RWPE1 (cell line): ENCODE measurements around the gene GREB1.

Experiments used
- CTCF ChIA-PET: fragments of 350-600 bp; sonication (Branson Sonifier 250); formaldehyde crosslinking; extraction: SDS; loops from one replicate; lab custom pipeline; 2021; lab: Yijun Ruan, JAX
- POLR2A ChIA-PET: fragments of 400-600 bp; formaldehyde crosslinking; extraction: SDS; loops from one replicate; lab custom pipeline; 2020; ENCODE audit warnings: antibody characterized with exemption; ENCODE audit not compliant: low non-redundant PET; lab: Yijun Ruan, JAX
- DNase-seq: peaks from one replicate; pipeline ENCODE4 v3.0.0; 2012; ENCODE audit warnings: low spot score
- H3K27ac ChIP-seq: fragments of 450-650 bp; 2 replicates; pipeline ENCODE4 v1.5.1; 2017
- TF ChIP-seq, protein P1 (sequence below): fragments of 450-650 bp; conservative IDR thresholded peaks from 2 replicates; pipeline ENCODE4 v1.5.1; 2017; ENCODE audit warnings: low read depth, mild to moderate bottlenecking

The GREB1 gene

GRCh38 chr2:11581124-11581796 lies 47.4 kb downstream of the GREB1 start:
- no peak for DNase-seq
- ChIA-PET CTCF (interaction anchor here (0.5 to 5.6 kb wide), 3 partner anchors 16 to 200 kb away, joined by 3 to 141 read pairs (median 4); no protein-coding TSS in a partner anchor), POLR2A (no interaction called here)
- TF ChIP-seq, protein P1, sequence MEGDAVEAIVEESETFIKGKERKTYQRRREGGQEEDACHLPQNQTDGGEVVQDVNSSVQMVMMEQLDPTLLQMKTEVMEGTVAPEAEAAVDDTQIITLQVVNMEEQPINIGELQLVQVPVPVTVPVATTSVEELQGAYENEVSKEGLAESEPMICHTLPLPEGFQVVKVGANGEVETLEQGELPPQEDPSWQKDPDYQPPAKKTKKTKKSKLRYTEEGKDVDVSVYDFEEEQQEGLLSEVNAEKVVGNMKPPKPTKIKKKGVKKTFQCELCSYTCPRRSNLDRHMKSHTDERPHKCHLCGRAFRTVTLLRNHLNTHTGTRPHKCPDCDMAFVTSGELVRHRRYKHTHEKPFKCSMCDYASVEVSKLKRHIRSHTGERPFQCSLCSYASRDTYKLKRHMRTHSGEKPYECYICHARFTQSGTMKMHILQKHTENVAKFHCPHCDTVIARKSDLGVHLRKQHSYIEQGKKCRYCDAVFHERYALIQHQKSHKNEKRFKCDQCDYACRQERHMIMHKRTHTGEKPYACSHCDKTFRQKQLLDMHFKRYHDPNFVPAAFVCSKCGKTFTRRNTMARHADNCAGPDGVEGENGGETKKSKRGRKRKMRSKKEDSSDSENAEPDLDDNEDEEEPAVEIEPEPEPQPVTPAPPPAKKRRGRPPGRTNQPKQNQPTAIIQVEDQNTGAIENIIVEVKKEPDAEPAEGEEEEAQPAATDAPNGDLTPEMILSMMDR, result no peak
- no peak overlapping the region for H3K27ac ChIP-seq

DNA sequence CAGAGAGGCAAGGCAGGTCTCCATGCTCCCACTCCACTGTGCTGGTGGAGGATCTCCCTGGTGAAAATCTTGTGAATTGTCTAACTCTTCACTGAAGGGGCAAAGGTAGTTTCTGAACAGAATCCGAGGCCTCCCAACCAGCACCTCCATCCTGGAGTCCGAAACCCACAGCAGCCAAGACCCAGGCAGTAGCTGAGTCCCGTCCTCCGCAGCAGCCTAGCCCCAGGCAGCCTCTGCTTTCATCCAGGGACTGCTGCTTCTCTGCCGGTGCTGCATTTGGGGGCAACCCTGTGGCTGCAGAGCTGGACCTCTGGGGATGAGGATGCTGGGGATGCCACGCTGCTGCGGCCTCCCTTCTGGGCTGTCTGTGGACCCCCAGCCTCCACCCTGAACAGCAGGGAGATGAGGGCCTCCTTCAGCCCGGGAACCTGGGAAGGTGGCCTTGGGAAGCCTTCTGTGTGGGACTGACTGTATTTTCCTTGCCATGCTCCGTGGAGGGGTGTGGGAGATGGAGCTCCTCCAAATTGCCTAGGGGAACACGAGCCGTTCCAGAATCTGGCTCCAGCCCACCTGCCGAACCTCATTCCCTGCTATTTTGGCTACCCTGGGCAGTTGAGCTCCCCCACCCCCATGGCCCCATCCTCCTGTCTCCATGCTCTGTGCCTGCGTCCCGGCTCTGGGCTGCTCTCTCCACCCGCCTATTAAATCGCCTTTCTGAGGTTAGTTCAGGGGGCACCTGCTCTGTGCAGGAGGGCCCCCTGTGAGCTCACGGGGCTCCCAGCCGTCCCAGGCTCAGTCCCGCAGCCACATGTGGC lies 48.2 kb downstream of the GREB1 start:
- ChIA-PET POLR2A (no interaction called here), CTCF (interaction anchor here (0.5 to 5.6 kb wide), 17 partner anchors 8 to 449 kb away, joined by 3 to 141 read pairs (median 4); a partner anchor contains a TSS)
- H3K27ac ChIP-seq, result no peak overlapping the region
- TF ChIP-seq, protein P1, result no peak
- no peak for DNase-seq

GRCh38 chr2:11582612-11582861 lies 48.7 kb downstream of the GREB1 start:
- no peak for DNase-seq

GRCh38 chr2:11582862-11583752 lies 49.3 kb downstream of the GREB1 start:
- DNase-seq, result peak; percentile 50
- TF ChIP-seq, protein P1, result peak; percentile 74
- CTCF ChIA-PET, result interaction anchor here (0.6 to 5.6 kb wide), 23 partner anchors 9 to 929 kb away, joined by 3 to 141 read pairs (median 3); a partner anchor contains a TSS
- POLR2A ChIA-PET, result no interaction called here
- H3K27ac ChIP-seq, result no peak overlapping the region

More at GRCh38 chr2:11582612-11582861, 48.7 kb downstream of the GREB1 start:
- POLR2A ChIA-PET, result no interaction called here
- TF ChIP-seq, protein P1, result no peak
- CTCF ChIA-PET, result interaction anchor here (0.6 to 5.6 kb wide), 17 partner anchors 9 to 450 kb away, joined by 3 to 141 read pairs (median 3); a partner anchor contains a TSS
- no peak overlapping the region for H3K27ac ChIP-seq

DNA sequence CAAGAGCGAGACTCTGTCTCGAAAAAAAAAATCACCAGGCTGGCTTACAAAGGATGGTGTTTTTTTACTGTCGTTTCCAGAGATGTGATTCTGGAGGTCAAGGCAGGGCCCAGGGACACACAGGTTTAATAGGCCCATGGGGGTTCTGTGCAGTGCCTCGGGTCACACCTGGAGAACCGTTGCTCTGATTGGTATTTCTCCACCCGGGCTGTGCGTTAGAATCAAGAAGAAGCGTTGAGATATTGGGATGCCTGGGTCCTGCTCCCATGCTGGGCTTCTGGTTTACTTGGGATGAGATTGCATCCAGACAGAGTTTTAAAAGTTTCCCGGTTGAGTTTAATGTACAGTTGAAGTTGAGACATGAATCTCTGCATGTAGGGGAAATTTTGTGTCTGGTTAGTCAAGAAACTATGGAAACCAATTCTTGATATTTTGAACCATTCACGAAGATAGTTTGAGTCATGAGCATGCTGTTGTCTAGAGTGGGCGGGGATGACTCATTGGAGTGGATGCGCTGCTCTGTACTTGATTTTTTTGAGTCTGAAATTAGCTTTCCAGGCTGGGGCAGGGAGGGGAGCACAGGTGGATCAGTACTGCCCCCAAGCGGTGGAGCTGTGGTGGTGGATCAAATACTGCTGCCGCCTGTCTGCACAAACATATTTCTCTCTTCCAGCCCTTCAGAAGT lies 50.1 kb downstream of the GREB1 start:
- H3K27ac ChIP-seq, result no peak overlapping the region
- DNase-seq, result peak; percentile 91
- ChIA-PET CTCF (interaction anchor here (0.5 to 5.6 kb wide), 24 partner anchors 10 to 512 kb away, joined by 3 to 141 read pairs (median 4); partner anchors contain the start of gene GREB1), POLR2A (no interaction called here)
- TF ChIP-seq, protein P1, result peak; percentile 71
